Ecto neural progenitor cell (in vitro differentiated cells): ENCODE results near the gene ZNF583.

Experiments used
- DNase-seq: peaks from one replicate; pipeline ENCODE4 v3.0.0-alpha.2; 2018; ENCODE audit warnings: low spot score

ZNF583 gene

GRCh38 chr19:56403764-56404704 is at the start of gene ZNF583:
TSS of gene ZNF583 (plus strand) at chr19:56404332. CDS start at chr19:56407115, 2,783 bp downstream.
- peak; percentile 94 for DNase-seq

DNA sequence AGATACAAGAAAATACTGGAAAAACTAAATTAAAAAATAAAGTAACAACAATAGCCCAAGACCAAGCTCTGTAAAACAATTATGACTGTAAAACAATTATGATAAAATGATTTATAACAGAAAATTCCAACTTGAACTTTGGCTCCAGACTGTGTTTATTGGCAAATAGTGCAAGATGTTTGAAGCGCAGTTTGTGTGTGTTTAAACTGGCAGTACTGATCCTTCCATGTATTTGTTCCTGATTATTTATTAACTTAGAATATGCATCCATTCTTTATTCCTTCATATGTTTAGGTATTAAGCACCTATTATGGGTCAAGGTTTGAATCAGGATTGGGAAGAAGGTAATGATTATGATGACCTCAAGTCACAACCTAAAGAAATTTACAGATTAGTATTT is 48.6 kb upstream of the ZNF583 start:
- DNase-seq = no peak

DNA sequence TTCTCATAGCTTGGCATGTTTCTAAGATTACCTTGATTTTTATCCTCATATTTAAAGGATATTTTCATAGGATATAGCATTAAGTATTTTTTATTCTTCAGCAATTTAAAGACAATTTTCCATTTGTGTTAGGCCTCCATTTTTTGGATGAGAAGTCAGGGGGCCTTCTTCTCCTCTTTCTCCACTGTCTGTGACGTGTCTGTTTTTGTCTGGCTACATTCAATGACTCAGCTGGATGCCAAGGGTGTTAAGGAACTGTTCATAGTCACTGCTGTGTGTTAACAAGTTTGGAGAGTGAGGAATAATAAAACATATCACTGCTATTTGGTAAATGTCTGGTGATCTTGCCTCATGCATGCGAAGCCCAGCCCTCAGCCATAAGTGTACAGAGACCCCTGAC is 47.2 kb upstream of the ZNF583 start:
- DNase-seq = no peak

GRCh38 chr19:56360841-56361240 is 43.3 kb upstream of the ZNF583 start:
- DNase-seq = no peak

GRCh38 chr19:56367829-56368711 is 36.1 kb upstream of the ZNF583 start:
- peak; percentile 87 for DNase-seq

- DNase-seq = no peak
Measured at GRCh38 chr19:56369886-56370676, 34.1 kb upstream of the ZNF583 start.

- no peak for DNase-seq
Measured at GRCh38 chr19:56372281-56372680, 31.9 kb upstream of the ZNF583 start.

DNA sequence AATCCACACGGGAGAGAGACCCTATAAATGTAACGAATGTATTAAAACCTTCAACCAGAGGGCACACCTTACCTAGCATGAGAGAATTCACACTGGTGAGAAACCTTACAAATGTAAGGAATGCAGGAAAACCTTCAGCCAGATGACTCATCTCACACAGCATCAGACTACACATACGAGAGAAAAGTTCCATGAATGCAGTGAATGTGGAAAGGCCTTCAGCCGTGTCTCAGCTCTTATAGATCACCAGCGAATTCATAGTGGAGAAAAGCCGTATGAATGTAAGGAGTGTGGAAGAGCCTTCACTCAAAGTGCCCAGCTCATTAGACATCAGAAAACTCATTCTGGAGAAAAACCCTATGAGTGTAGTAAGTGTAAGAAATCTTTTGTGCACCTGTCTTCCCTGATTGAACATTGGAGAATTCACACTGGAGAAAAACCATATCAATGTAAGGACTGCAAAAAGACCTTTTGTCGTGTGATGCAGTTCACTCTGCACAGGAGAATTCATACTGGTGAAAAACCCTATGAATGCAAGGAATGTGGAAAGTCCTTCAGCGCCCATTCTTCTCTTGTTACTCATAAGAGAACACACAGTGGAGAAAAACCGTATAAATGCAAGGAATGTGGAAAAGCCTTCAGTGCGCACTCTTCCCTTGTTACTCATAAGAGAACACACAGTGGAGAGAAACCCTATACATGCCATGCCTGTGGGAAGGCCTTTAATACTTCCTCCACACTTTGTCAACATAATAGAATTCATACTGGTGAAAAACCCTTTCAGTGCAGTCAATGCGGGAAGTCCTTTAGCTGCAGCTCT is 26.8 kb upstream of the ZNF583 start:
- no peak for DNase-seq

GRCh38 chr19:56383826-56384605 is 20.1 kb upstream of the ZNF583 start:
- DNase-seq = no peak

GRCh38 chr19:56393119-56394012 is 10.8 kb upstream of the ZNF583 start, which contains the start of gene ZNF582:
TSS of gene ZNF582 (minus strand) at chr19:56393534. CDS start at chr19:56391752, 1,782 bp downstream.
- DNase-seq = peak; percentile 93

DNA sequence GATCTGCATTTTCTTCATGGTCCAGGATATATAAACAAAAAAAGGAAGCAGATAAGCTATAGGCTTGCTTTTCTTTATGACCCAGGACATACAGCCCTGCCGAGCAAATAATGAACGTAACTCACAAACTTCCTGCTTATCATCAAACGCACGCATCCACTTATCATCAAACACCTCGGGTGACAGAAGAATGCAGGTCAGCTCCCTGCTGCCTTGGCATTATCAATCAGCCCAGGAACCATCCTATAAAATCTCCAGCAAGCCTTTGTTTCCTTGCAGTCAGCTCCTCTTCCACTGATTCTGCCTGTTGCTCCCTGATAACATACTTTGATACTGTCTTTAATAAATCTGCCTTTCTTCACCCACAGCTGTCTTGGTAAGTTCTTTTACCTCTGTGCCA is 5.3 kb upstream of the ZNF583 start:
- no peak for DNase-seq

- DNase-seq = no peak
Measured at GRCh38 chr19:56400485-56400884, 3.6 kb upstream of the ZNF583 start.

GRCh38 chr19:56403261-56403660 is 871 bp upstream of the ZNF583 start:
- DNase-seq = no peak

GRCh38 chr19:56404705-56405056 is 549 bp downstream of the ZNF583 start:
- no peak for DNase-seq

- DNase-seq = no peak
Measured at GRCh38 chr19:56405062-56405461, 930 bp downstream of the ZNF583 start.

DNA sequence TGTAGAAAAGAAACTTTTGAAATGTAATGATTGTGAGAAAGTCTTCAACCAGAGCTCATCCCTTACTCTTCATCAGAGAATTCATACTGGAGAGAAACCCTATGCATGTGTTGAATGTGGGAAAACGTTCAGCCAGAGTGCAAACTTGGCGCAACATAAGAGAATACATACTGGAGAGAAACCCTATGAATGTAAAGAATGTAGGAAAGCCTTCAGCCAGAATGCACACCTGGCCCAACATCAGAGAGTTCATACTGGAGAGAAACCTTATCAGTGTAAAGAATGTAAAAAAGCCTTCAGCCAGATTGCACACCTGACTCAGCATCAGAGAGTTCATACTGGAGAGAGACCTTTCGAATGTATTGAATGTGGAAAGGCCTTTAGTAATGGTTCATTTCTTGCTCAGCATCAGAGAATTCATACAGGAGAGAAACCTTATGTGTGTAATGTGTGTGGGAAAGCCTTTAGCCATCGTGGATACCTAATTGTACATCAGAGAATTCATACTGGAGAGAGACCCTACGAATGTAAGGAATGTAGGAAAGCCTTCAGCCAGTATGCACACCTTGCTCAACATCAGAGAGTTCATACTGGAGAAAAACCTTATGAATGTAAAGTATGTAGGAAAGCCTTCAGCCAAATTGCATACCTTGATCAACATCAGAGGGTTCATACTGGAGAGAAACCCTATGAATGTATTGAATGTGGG is 19.3 kb downstream of the ZNF583 start:
- no peak for DNase-seq

DNA sequence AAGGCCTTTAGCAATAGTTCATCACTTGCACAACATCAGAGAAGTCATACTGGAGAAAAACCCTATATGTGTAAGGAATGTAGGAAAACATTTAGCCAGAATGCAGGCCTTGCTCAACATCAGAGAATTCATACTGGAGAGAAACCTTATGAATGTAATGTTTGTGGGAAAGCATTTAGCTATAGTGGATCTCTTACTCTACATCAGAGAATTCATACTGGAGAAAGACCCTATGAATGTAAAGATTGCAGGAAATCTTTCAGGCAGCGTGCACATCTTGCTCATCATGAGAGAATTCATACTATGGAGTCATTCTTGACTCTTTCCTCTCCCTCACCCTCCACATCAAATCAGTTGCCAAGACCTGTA is 19.8 kb downstream of the ZNF583 start:
- no peak for DNase-seq

DNA sequence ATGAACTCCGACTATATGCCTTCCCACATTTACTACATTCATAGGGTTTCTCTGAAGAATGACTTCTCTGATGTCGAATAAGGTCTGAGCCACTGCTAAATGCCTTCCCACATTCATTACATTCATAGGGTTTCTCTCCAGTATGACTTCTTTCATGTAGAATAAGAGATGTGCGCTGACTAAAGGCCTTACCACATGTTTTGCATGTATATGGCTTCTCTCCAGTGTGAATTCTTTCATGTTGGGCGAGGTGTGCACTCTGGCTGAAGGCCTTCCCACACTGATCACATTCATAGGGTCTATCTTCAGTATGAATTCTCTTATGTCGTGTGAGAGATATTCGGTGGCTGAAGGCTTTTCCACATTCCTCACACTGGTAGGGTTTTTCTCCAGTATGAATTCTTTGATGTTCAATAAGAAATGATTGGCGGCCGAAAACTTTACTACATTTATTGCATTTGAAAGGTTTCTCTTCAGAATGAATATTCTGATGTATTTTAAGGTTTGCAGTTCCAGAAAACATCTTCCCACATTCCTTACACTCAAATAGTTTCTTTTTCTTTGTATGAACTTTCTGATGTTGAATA is 37.2 kb downstream of the ZNF583 start:
- DNase-seq = no peak
